HG03354 (cell line): Measurements from ENCODE around the gene HP.
"Not testable (repeated sequence)": the region's sequence is repeated elsewhere in the genome, so short reads cannot be mapped to it uniquely, and the experiment has no call there.

Experiments used
- ATAC-seq: cut with Tn5 transposase; IDR thresholded peaks from one replicate; pipeline ENCODE4 v1.9.1; 2021; ENCODE audit warnings: mild to moderate bottlenecking; ENCODE audit not compliant: unreplicated experiment, poor library complexity, severe bottlenecking

Gene HP

DNA sequence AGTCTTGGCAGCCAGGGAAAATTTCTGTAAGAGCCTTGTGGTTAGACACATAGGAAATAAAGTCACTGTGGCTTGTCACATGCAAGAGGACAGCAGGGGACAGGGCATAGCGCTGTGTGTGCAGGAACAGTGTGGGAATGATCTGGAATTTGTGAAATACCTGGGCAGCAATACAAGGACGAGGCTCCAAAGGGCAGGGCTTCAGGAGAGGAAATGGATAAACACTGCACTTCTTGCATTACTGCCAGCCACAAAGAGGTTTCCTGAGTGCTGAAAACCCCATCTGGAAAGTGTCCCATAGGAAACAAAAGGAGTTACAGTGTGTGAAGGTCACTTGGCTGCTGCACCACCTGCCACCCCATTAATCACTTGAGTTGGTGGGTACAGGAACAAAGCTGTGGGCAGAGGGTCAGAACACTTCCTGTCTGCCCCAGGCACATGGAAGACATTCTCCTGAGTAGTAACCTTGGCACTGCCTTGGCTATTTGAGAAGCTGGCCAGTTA is 12.1 kb upstream of the HP start:
- no peak for ATAC-seq

DNA sequence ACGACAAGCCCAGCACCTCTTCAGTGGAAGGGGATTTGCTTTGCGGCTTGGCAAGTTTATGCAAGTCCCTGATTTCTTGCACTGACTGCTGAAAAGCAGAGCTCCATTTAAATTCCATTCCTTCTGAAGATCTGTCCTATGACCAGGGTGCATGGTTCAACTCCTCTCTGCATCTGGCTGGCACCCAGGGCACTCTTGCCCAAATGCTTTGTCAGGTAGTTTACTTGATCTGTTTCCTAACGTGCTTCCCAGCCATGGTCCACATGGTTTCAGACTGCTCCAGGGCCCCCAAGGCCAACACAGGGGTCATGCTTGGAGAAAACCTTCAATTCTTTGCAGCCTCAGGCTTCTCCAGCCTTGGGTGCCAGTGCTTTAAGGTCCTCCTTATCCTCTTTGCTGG is 11.2 kb upstream of the HP start:
- no peak for ATAC-seq

- no peak for ATAC-seq
These were observed 10.8 kb upstream of the HP start for GRCh38 chr16:72043539-72043938.

GRCh38 chr16:72044296-72044695 is 10.0 kb upstream of the HP start:
- no peak for ATAC-seq

DNA sequence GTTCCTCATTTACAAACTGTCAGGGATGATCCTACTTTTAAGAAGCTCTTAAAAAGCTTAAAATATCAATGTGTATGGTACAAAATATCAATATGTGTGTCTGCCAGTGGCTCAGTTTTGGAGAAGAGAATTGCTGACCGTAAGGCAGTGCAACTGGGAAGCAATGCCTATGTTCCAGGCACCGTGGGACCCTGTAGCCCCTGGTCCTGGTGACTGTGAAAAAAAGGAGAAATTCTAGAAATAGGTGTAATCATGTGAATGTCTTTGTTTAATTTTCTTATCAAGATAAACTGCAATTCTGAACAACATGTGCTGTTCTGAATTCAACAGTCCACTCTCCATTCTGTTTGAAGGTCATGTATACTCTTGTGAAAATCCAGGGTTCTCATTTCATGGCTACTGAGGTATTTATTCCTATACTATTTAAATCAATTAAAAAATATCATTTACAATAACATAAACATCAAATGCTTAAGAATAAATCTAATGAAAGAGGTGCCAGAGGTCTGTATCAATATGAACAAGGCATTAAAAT is 9.4 kb upstream of the HP start:
- ATAC-seq: no peak

- no peak for ATAC-seq
These were observed 5.2 kb upstream of the HP start for GRCh38 chr16:72049110-72049509.

DNA sequence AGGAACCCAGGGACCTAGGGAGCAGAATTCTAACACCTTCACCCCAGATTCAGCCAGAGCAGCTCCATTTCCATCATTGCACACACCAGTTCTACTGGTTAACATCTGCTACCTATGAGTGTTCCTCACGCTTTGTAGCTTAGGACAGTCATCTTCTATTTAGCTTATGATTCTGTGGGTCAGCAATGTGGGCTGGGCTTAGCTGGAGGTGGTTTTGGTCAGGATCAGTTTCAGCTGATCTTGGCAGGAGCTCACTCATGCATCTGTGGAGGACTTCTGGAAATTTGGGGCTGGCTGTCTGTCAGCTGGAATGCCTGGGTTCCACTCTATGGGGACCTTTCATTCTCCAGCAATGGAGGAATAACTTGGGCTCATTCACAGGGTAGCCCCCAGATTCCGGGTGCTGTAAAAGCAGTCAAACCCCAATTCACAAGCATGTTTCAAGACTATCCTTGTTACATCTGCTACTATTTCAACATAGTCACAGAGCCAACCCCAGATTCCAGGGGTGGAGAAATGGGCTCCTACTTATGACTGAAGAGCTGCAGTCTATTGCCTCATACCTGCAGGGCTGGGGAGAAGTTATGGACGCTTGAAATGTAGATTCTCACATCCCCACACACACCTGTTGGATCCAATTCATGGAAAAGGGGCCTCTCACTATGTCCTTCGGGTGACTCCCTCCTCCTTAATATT is 3.4 kb upstream of the HP start:
- ATAC-seq: no peak

- no peak for ATAC-seq
These were observed 2.5 kb upstream of the HP start for GRCh38 chr16:72051818-72052217.

DNA sequence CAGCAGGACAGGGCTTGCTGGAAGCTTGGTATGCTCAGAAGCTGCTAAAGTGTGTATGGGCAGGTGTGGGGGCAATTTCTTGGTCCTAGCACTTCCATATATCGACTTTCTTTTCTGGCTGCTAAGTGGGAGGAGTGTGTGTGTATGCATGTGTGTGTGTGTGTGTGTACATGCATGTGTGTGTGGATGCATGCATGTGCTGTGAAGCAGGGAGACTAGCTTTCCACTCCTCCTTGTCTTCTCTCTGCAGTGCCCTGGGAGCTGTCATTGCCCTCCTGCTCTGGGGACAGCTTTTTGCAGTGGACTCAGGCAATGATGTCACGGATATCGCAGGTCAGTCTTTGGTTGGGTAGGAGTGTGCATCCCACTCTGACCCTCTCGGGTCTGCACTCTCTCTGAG is 1.6 kb downstream of the HP start:
- ATAC-seq: no peak

- ATAC-seq: not testable (repeated sequence)
These were observed 3.0 kb downstream of the HP start for GRCh38 chr16:72057313-72057712.

DNA sequence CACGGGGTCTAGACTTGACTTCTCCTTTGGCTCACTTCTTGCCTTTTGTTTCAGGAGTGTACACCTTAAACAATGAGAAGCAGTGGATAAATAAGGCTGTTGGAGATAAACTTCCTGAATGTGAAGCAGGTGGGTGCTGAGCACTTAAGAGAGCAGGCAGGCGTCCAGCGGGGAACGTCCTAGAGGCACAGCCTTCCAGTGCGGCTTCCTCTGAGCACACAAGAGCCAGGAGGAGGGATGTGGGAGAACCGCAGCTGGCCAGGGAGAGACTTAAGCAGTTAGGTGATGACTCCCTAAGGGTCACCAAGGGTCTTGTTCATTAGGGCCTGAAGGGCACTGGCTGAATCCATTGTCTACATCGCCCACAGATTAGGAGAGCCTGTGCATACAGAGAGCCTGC is 4.8 kb downstream of the HP start:
- not testable (repeated sequence) for ATAC-seq

- no peak for ATAC-seq
These were observed 6.1 kb downstream of the HP start for GRCh38 chr16:72060405-72060804.

GRCh38 chr16:72061564-72061963 is 7.3 kb downstream of the HP start:
- no peak for ATAC-seq

DNA sequence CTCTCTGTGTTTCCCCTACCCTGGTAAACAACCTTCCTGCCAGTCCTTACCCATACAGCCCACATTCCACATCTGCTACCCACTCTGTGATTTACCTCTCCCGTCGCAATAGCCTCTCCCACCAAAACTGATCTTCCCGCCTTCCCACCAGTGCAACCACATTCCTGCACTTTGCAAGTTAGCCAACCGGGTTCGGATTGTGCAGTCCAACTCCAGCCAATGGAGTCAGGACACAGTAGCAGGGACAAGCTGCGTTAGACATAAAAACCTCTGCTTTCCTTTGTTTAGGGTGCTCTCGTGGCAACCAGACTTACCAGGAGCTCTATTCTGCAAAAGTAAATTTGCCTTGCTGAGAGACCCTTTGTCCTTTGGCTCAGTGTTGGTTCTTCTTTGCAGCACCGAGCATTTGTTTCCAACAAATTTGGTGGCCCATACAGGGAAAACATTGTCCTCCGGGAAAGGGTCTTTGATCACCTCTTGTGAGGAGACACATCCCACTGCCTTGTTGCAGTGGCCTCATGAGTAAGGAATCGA is 10.1 kb downstream of the HP start:
- no peak for ATAC-seq

- no peak for ATAC-seq
These were observed 12.4 kb downstream of the HP start for GRCh38 chr16:72066747-72067146.

DNA sequence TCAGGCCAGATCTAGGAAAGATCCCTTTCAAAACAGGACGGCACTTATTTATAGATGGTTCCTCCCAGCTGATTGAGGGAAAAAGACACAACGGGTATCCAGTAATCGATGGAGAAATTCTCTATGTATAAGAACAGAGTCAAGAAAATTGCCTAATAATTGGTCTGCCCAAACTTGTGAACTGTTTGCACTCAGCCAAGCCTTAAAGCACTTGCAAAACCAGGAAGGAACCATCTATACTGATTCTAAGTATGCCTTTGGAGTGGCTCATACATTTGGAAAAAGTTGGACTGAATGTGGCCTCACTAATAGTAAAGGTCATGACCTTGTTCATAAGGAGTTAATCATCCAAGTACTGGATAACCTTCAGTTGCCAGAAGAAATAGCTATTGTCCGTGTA is 14.6 kb downstream of the HP start:
- no peak for ATAC-seq

DNA sequence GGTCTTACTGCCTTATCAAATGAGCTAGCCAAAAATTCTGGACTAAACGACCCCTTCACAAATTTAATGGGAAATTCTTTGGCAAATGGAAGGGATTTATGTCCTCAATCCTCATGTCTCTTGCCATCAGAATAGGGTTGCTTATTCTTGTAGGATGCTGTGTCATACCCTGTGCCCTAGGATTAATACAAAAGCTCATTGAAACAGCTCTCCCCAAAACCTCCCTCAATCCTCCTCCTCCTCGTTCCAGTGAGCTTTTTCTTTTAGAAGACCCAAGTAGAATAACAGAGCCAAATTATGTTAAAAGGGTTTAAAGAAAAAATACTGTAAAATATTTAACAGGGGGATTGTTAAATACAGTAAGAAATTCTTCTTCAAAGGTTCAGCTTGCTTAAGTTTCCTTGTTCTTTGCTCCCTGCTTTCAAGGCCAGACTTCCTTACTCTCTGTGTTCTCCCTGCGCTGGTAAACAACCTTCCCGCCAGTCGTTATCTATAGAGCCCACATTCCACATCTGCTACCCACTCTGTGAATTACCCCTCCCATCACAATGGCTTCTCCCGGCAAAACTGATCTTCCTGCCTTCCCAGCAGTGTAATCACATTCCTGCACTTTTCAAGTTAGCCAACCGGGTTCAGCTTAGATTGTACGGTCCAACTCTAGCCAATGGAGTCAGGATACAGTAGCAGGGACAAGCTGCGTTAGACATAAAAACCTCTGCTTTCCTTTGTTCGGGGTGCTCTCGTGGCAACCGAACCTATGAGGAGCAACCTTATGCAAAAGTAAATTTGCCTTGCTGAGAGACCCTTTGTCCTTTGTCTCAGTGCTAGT is 18.4 kb downstream of the HP start:
- ATAC-seq: no peak

DNA sequence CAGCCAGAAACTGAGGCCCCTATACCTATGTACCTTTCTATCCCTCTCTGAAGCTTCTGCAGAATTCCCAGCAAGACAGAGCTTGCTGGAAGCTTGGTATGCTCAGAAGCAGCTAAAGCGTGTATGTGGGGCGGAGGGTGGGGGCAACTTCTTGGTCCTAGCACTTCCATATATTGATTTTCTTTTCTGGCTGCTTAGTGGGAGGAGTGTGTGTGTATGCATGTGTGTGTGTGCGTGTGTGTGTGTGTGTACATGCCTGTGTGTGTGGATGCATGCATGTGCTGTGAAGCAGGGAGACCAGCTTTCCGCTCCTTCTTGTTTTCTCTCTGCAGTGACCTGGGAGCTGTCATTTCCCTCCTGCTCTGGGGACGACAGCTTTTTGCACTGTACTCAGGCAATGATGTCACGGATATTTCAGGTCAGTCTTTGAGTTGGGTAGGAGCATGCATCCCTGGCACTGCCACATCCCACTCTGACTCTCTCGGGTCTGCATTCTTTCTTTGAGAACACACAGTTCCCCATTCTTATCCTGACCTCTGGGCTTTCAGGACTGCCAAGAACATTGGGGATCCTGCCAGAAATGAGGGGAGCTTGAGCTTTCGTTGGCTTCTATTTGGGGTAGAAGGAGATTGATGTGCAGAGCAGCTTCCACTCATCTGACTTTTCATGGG is 19.4 kb downstream of the HP start:
- ATAC-seq: no peak

GRCh38 chr16:72075067-72075466 is 20.8 kb downstream of the HP start:
- ATAC-seq: not testable (repeated sequence)
